A549 treated with DMSO at 1 μM for 4 hours (cell line): ENCODE data around the gene FMO2. TPM values are rescaled to one million over a fixed set of nuclear protein-coding genes. Genes with fewer than 3 reads are reported as not detected.

Experiments used
- total RNA-seq: library from RNA; stranded (reverse); fragments of 200-300 nt; extraction: Qiagen RNA extraction; gene quantifications from 5 replicates; pipeline ENCODE4 v1.2.3, GENCODE V29; 2022; ENCODE audit warnings: low read depth

FMO2 gene
- total RNA-seq: not detected in 5 replicates

GRCh38 chr1:171185091-171185490, at the start of gene FMO2:
Gene FMO2 (plus strand): TSS chr1:171185300. CDS start chr1:171185714, 414 bp downstream.

GRCh38 chr1:171248302-171248701, 63.2 kb downstream of the FMO2 start, which contains the start of gene FMO1:
Gene FMO1 (plus strand): TSS chr1:171248494. CDS start chr1:171258088, 9,594 bp downstream.

Other genes with a start within 250 kb of the FMO2 start
- gene MROH9, start 249.8 kb upstream of the FMO2 start, total RNA-seq: not detected in 5 replicates
- gene FMO3, start 94.4 kb upstream of the FMO2 start, total RNA-seq: not detected in 5 replicates
- not detected in 5 replicates for gene FMO1, start 63.2 kb downstream of the FMO2 start, total RNA-seq
- 0.15 to 1.2 TPM (median 0.49 TPM) in 5 replicates for gene FMO4, start 128.9 kb downstream of the FMO2 start, total RNA-seq